Panc1 (cell line): ENCODE results near the gene CAPN7. TPM values are rescaled to one million over a fixed set of nuclear protein-coding genes. Genes with fewer than 3 reads are reported as not detected.

Source experiments
- ATAC-seq: fragments of 200-7000 bp; cut with Tn5 transposase; 2 replicates; pipeline ENCODE4 v1.9.1; 2020; ENCODE audit warnings: mild to moderate bottlenecking, moderate library complexity
- BruUV-seq: library from RNA; stranded (reverse); fragments of 400-500 nt; replicated peaks from 2 replicates; lab custom pipeline; 2021; lab: Mats Ljungman, UMichigan
- CTCF ChIA-PET: fragments of 300-600 bp; sonication (Branson Sonifier 250); formaldehyde crosslinking; loops from one replicate; lab custom pipeline; 2022; ENCODE audit warnings: antibody characterized with exemption; lab: Charles Lee
- POLR2A ChIA-PET: fragments of 300-600 bp; sonication (Branson Sonifier 250); formaldehyde crosslinking; loops from one replicate; lab custom pipeline; 2022; ENCODE audit warnings: antibody characterized with exemption; lab: Charles Lee
- DNase-seq: peaks from one replicate; pipeline ENCODE4 v3.0.0-alpha.2; 2010; ENCODE audit warnings: low read depth, low spot score
- H3K27ac ChIP-seq: 2 replicates; pipeline ENCODE4 v1.5.1; 2011; ENCODE audit warnings: mild to moderate bottlenecking, low read length, inconsistent platforms
- H3K27me3 ChIP-seq: fragments of 200-500 bp; sonication (Bioruptor generic); 2 replicates; pipeline ENCODE4 v1.6.0; 2014; ENCODE audit warnings: low read length, inconsistent platforms; ENCODE audit not compliant: control insufficient read depth, insufficient read depth
- H3K36me3 ChIP-seq: fragments of 200-500 bp; sonication (Bioruptor generic); 2 replicates; pipeline ENCODE4 v1.5.1; 2014; ENCODE audit warnings: inconsistent platforms, mild to moderate bottlenecking, low read length, moderate library complexity; ENCODE audit not compliant: control insufficient read depth, insufficient read depth
- H3K4me1 ChIP-seq: 2 replicates; pipeline ENCODE4 v1.5.1; 2011; ENCODE audit warnings: inconsistent platforms, mild to moderate bottlenecking, low read length, moderate library complexity; ENCODE audit not compliant: control insufficient read depth, insufficient read depth
- H3K4me3 ChIP-seq, 2 experiments: 2 replicates each; pipeline ENCODE4 v1.5.1; 2011 to 2012; ENCODE audit warnings: low read depth in 2 of 2, low read length in 2 of 2, mild to moderate bottlenecking in 2 of 2, inconsistent platforms in 1 of 2, moderate library complexity in 1 of 2
- H3K9me3 ChIP-seq: fragments of 200-500 bp; sonication (Bioruptor generic); 2 replicates; pipeline ENCODE4 v1.5.1; 2014; ENCODE audit warnings: low read depth, mild to moderate bottlenecking, inconsistent platforms, low read length, moderate library complexity; ENCODE audit not compliant: control insufficient read depth, insufficient read depth
- POLR2AphosphoS5 ChIP-seq: IDR thresholded peaks from 2 replicates; pipeline ENCODE4 v1.6.1; 2012; ENCODE audit warnings: mild to moderate bottlenecking, low read depth, low read length, moderate library complexity
- SIN3A ChIP-seq: IDR thresholded peaks from 2 replicates; pipeline ENCODE4 v1.6.1; 2012; ENCODE audit warnings: low read depth, mild to moderate bottlenecking, low read length, moderate library complexity, borderline replicate concordance; ENCODE audit not compliant: insufficient read depth
- TCF7L2 ChIP-seq: IDR thresholded peaks from 2 replicates; pipeline ENCODE4 v1.6.1; 2011; ENCODE audit warnings: mild to moderate bottlenecking, low read depth, low read length, inconsistent platforms
- in situ Hi-C: cut with HindIII; loops from 2 replicates; pipeline ENCODE4 v1.10.0; 2016; ENCODE audit warnings: low sequenced_read_pairs, low pct_unique_long_range_greater_than_20kb
- intact Hi-C: fragments of 100-400 bp; cut with micrococcal nuclease; formaldehyde crosslinking; loops from one replicate; pipeline ENCODE4 v1.10.0; 2022; ENCODE audit not compliant: unreplicated experiment
- total RNA-seq: library from RNA; stranded (reverse); gene quantifications from one replicate; pipeline ENCODE4 v1.2.1, GENCODE V29; 2021; ENCODE audit not compliant: unreplicated experiment
- TF ChIP-seq, protein P1 (sequence below): fragments of 450-650 bp; IDR thresholded peaks from 2 replicates; pipeline ENCODE4 v1.5.1; 2017; ENCODE audit warnings: mild to moderate bottlenecking
- TF ChIP-seq, protein P2 (sequence below), 2 experiments: IDR thresholded peaks; 2 replicates each; pipeline ENCODE4 v1.6.1; 2011 to 2012; ENCODE audit warnings: low read depth in 2 of 2, control low read depth in 1 of 2, low read length in 1 of 2, mild to moderate bottlenecking in 1 of 2, moderate library complexity in 1 of 2; ENCODE audit not compliant: insufficient read depth in 1 of 2

The CAPN7 gene
- total RNA-seq, 1 experiment from 2014 or later = 26.5 TPM

DNA sequence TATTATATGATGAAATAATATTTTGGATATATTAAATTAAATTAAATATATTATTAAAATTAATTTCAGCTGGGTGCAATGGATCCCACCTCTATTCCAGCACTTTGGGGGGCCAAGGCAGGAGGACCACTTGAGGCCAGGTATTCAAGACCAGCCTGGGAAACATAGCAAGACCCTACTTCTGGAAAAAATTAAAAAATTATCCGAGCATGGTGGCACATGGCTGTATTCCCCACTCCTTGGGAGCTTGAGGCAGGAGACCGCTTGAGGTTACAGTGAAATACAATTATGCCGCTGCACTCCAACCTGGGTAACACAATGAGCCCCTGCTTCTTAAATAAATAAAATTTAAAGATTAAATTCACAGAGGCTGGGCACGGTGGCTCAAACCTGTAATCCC, 65.0 kb downstream of the CAPN7 start:
- no peak for ATAC-seq
- Histone ChIP-seq H3K4me1 (peaks cover 18% of the 10 kb centered on the region), H3K27me3 (no peaks in the 10 kb centered on the region), H3K9me3 (no peaks in the 10 kb centered on the region), H3K27ac (no peak overlapping the region), H3K4me3 (no peak overlapping the region), H3K36me3 (no peaks in the 10 kb centered on the region)
- no peak for TF ChIP-seq POLR2AphosphoS5
- TF ChIP-seq, protein P1, sequence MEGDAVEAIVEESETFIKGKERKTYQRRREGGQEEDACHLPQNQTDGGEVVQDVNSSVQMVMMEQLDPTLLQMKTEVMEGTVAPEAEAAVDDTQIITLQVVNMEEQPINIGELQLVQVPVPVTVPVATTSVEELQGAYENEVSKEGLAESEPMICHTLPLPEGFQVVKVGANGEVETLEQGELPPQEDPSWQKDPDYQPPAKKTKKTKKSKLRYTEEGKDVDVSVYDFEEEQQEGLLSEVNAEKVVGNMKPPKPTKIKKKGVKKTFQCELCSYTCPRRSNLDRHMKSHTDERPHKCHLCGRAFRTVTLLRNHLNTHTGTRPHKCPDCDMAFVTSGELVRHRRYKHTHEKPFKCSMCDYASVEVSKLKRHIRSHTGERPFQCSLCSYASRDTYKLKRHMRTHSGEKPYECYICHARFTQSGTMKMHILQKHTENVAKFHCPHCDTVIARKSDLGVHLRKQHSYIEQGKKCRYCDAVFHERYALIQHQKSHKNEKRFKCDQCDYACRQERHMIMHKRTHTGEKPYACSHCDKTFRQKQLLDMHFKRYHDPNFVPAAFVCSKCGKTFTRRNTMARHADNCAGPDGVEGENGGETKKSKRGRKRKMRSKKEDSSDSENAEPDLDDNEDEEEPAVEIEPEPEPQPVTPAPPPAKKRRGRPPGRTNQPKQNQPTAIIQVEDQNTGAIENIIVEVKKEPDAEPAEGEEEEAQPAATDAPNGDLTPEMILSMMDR = no peak
- TF ChIP-seq TCF7L2 = no peak
- no peak for TF ChIP-seq SIN3A
- TF ChIP-seq, protein P2, sequence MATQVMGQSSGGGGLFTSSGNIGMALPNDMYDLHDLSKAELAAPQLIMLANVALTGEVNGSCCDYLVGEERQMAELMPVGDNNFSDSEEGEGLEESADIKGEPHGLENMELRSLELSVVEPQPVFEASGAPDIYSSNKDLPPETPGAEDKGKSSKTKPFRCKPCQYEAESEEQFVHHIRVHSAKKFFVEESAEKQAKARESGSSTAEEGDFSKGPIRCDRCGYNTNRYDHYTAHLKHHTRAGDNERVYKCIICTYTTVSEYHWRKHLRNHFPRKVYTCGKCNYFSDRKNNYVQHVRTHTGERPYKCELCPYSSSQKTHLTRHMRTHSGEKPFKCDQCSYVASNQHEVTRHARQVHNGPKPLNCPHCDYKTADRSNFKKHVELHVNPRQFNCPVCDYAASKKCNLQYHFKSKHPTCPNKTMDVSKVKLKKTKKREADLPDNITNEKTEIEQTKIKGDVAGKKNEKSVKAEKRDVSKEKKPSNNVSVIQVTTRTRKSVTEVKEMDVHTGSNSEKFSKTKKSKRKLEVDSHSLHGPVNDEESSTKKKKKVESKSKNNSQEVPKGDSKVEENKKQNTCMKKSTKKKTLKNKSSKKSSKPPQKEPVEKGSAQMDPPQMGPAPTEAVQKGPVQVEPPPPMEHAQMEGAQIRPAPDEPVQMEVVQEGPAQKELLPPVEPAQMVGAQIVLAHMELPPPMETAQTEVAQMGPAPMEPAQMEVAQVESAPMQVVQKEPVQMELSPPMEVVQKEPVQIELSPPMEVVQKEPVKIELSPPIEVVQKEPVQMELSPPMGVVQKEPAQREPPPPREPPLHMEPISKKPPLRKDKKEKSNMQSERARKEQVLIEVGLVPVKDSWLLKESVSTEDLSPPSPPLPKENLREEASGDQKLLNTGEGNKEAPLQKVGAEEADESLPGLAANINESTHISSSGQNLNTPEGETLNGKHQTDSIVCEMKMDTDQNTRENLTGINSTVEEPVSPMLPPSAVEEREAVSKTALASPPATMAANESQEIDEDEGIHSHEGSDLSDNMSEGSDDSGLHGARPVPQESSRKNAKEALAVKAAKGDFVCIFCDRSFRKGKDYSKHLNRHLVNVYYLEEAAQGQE (IDR thresholded peaks at IDR 0.05; ENCODE audit: insufficient read depth in 1 of 2, low read depth in 2 of 2, low read length in 1 of 2) = no peak
- DNase-seq = no peak
- intact Hi-C loops (no loop called here), in situ Hi-C loops (no loop called here)
- ChIA-PET POLR2A (no interaction called here), CTCF (no interaction called here)
- BruUV-seq = no TSS peak

DNA sequence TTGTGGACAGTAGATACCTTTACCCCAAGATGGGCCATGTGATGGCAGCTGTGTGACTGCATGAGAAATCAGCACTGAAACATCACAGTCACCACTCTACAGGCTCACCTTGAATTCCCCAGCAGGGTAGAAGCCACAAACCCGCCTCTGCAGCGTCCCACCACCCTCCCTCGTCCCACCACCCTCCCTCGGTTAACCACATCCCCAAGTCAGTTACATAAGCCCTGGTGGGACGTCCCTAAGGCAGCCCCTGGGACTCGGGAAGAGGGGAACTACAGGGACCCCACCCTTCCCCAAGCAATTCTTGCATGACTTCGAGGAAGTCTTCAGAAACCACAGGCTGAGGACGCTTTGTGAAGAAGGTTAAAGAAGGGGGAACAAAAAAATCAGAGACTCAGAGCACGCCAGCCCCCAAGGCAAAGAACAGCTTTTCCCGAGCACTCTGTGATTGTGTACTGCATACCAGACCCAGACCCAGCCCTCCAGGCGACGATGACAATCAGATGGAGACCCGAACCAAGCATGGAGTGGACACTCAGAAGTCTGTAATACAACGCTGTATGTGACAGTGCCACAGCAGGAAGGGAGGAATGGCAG, 65.8 kb downstream of the CAPN7 start:
- no TSS peak for BruUV-seq
- Histone ChIP-seq H3K9me3 (no peaks in the 10 kb centered on the region), H3K4me1 (peaks cover 18% of the 10 kb centered on the region), H3K4me3 (no peak overlapping the region), H3K27ac (no peak overlapping the region), H3K27me3 (no peaks in the 10 kb centered on the region), H3K36me3 (no peaks in the 10 kb centered on the region)
- no peak for ATAC-seq
- in situ Hi-C loops = no loop called here
- intact Hi-C loops = no loop called here
- no peak for DNase-seq
- TF ChIP-seq, protein P2 (IDR thresholded peaks at IDR 0.05; ENCODE audit: insufficient read depth in 1 of 2, low read depth in 2 of 2, low read length in 1 of 2) = no peak
- no peak for TF ChIP-seq SIN3A
- TF ChIP-seq, protein P1 = no peak
- TF ChIP-seq TCF7L2 = no peak
- no peak for TF ChIP-seq POLR2AphosphoS5
- ChIA-PET POLR2A (interaction anchor here (0.7 kb wide), 1 partner anchor 11 kb away, joined by 5 read pairs; no protein-coding TSS in a partner anchor), CTCF (no interaction called here)
